ENCODE results near the gene JAG2.

DNA sequence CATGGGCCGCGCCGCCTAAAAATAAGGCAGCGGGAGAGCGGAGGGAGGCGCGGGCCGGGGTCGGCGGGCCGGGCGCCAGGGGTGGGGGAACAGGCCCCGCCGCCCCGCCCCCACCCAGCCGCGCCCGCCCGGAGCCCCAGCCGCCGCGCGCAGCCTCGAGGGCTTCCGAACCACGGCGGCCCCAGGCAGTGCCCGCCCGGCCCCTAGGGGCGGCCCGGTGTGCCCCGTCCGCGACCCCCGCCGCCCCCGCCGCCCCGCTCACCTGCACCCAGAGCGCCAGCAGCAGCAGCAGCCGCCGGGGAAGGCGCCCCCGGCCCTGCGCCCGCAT is 519 bp downstream of the JAG2 start:
- TF ChIP-seq CTCF (IDR thresholded peaks at IDR 0.05) (no peak), GTF2I (CRISPR knock-in tag; conservative IDR thresholded peaks at IDR 0.05) (no peak), NFE2L1 (CRISPR knock-in tag; IDR thresholded peaks at IDR 0.05) (no peak)

Data from WTC11 (cell line).